SU-DHL-6 (cell line): ENCODE data around the gene ADIPOR1.

ENCODE experiments used
- H2AFZ ChIP-seq: fragments of 200-600 bp; sonication (generic); 2 replicates; pipeline ENCODE4 v1.6.1; 2014; ENCODE audit warnings: low read depth, mild to moderate bottlenecking, moderate library complexity, mixed read lengths, antibody characterized with exemption, low read length; ENCODE audit not compliant: severe bottlenecking
- H3F3A ChIP-seq: fragments of 200-600 bp; shearing (Covaris generic); 2 replicates; pipeline ENCODE4 v1.6.0; 2016; ENCODE audit warnings: antibody characterized with exemption, mild to moderate bottlenecking; ENCODE audit not compliant: insufficient read depth
- H3K27ac ChIP-seq: fragments of 200-600 bp; sonication (generic); 2 replicates; pipeline ENCODE4 v1.5.1; 2016; ENCODE audit warnings: low read depth, mild to moderate bottlenecking, low read length, moderate library complexity, mixed read lengths
- H3K27me3 ChIP-seq: fragments of 200-600 bp; sonication (generic), shearing (Covaris generic); 2 replicates; pipeline ENCODE4 v1.6.0; 2014; ENCODE audit warnings: mild to moderate bottlenecking, low read length
- H3K36me3 ChIP-seq: fragments of 200-600 bp; sonication (generic); 2 replicates; pipeline ENCODE4 v1.6.1; 2014; ENCODE audit warnings: mild to moderate bottlenecking, low read length, mixed read lengths
- H3K4me2 ChIP-seq: fragments of 300-600, 200-600 bp; shearing (Covaris generic), sonication (generic); 2 replicates; pipeline ENCODE4 v1.6.0; 2014; ENCODE audit warnings: low read length, low read depth, mild to moderate bottlenecking; ENCODE audit not compliant: poor library complexity, severe bottlenecking
- H3K4me3 ChIP-seq: fragments of 200-600 bp; sonication (generic); 2 replicates; pipeline ENCODE4 v1.5.1; 2014; ENCODE audit warnings: antibody characterized with exemption, low read length, mild to moderate bottlenecking, mixed read lengths; ENCODE audit not compliant: insufficient read depth, poor library complexity, severe bottlenecking
- H3K79me2 ChIP-seq: fragments of 200-600 bp; sonication (generic); 2 replicates; pipeline ENCODE4 v1.6.1; 2014; ENCODE audit warnings: mild to moderate bottlenecking, low read length, moderate library complexity; ENCODE audit not compliant: insufficient read depth
- H3K9ac ChIP-seq: fragments of 200-600 bp; sonication (generic); 2 replicates; pipeline ENCODE4 v1.7.0; 2014; ENCODE audit warnings: mild to moderate bottlenecking, low read length
- H3K9me2 ChIP-seq: fragments of 200-600 bp; sonication (generic); replicated peaks from 2 replicates; pipeline ENCODE4 v1.6.1; 2014; ENCODE audit warnings: low read length; ENCODE audit not compliant: insufficient read depth
- H3K9me3 ChIP-seq: fragments of 200-600 bp; sonication (generic); 2 replicates; pipeline ENCODE4 v1.6.1; 2014; ENCODE audit warnings: low read length, mixed read lengths; ENCODE audit not compliant: insufficient read depth
- H4K20me1 ChIP-seq: fragments of 200-600 bp; sonication (generic); 2 replicates; pipeline ENCODE4 v1.6.1; 2014; ENCODE audit warnings: low read depth, mild to moderate bottlenecking, antibody characterized with exemption, low read length, moderate library complexity, mixed read lengths
- CTCF ChIP-seq: fragments of 200-600 bp; sonication (generic); IDR thresholded peaks from one replicate; pipeline ENCODE4 v1.5.1; 2017; ENCODE audit warnings: antibody characterized with exemption, mild to moderate bottlenecking, low read length, moderate library complexity; ENCODE audit not compliant: insufficient read depth, poor library complexity, severe bottlenecking
- EZH2phosphoT487 ChIP-seq: fragments of 200-600 bp; sonication (generic), shearing (Covaris generic); conservative IDR thresholded peaks from 2 replicates; pipeline ENCODE4 v1.6.1; 2018; ENCODE audit warnings: mild to moderate bottlenecking, antibody characterized with exemption, low read length, moderate library complexity, mixed read lengths

ADIPOR1 gene

DNA sequence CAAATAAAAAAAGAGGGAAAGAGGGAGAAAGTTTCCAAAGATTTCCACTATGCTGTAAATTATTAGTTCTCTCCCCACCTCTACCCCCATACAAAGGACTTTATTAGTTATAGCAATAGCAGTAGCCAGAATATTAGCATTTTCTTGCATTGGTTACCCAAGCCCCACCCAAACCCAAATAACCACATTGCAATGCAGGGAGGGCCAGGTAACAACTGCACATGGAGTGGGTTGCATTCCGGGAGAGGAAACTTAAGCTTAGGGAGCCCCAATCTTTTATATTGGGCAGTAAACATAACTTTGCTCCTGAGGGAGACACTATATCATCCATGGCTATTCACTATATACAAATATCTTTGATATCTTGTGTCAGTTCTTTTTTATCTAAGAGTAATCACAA is 6.0 kb downstream of the ADIPOR1 start:
- no peak for TF ChIP-seq EZH2phosphoT487
- no peak for TF ChIP-seq CTCF
- Histone ChIP-seq H3K4me2 (no peak overlapping the region), H3K9ac (no peak overlapping the region), H3K27ac (no peak overlapping the region), H2AFZ (no peak overlapping the region), H3K4me3 (no peak overlapping the region), H4K20me1 (no peaks in the 10 kb centered on the region), H3F3A (no peaks in the 10 kb centered on the region), H3K27me3 (no peaks in the 10 kb centered on the region), H3K9me2 (no peaks in the 10 kb centered on the region), H3K36me3 (peaks cover 3% of the 10 kb centered on the region; the same call in 1 of the 2 replicates), H3K9me3 (no peaks in the 10 kb centered on the region), H3K79me2 (peaks cover 57% of the 10 kb centered on the region)

GRCh38 chr1:202951437-202951836 is 6.7 kb downstream of the ADIPOR1 start:
- Histone ChIP-seq H3K36me3 (peaks cover 3% of the 10 kb centered on the region; the same call in 1 of the 2 replicates), H3K79me2 (peaks cover 51% of the 10 kb centered on the region)
- TF ChIP-seq CTCF = no peak

GRCh38 chr1:202945483-202945882 is 12.6 kb downstream of the ADIPOR1 start:
- Histone ChIP-seq H3K4me2 (no peak overlapping the region), H3F3A (no peaks in the 10 kb centered on the region), H2AFZ (no peak overlapping the region), H3K27me3 (no peaks in the 10 kb centered on the region), H3K9me3 (no peaks in the 10 kb centered on the region), H3K9ac (no peak overlapping the region), H3K9me2 (no peaks in the 10 kb centered on the region), H3K27ac (no peak overlapping the region), H3K79me2 (no peaks in the 10 kb centered on the region), H3K4me3 (no peak overlapping the region), H3K36me3 (peaks cover 27% of the 10 kb centered on the region; the same call in 1 of the 2 replicates), H4K20me1 (no peaks in the 10 kb centered on the region)
- no peak for TF ChIP-seq EZH2phosphoT487
- no peak for TF ChIP-seq CTCF

More at GRCh38 chr1:202951437-202951836, 6.7 kb downstream of the ADIPOR1 start:
- H3K9ac ChIP-seq = no peak overlapping the region
- H4K20me1 ChIP-seq = no peaks in the 10 kb centered on the region
- no peaks in the 10 kb centered on the region for H3K9me2 ChIP-seq
- no peak overlapping the region for H3K4me3 ChIP-seq
- H2AFZ ChIP-seq = no peak overlapping the region
- H3K9me3 ChIP-seq = no peaks in the 10 kb centered on the region
- H3K4me2 ChIP-seq = no peak overlapping the region
- no peak overlapping the region for H3K27ac ChIP-seq
- no peaks in the 10 kb centered on the region for H3F3A ChIP-seq
- H3K27me3 ChIP-seq = no peaks in the 10 kb centered on the region

DNA sequence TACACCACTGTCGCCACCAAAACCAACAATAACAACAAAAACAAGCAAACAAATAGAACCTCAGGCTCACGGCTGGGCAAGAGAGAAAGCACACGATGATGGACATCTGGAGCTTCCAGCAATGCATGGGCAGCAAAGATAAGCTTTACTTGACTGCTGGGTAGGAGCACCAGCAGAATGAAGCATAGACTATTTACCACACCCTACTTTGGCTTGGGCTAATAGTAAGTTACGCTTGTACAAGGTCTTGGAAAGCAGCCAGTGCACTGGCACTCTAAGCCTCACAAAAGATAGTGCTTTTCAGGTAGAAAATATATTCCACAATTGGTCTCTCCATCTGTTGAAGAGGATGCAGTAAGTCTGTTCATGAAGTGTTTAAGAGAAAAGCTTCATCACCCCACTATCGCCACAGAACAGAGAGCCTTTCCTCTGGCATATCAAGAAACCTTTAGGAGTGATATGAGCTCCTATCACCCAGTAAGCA is 13.6 kb downstream of the ADIPOR1 start:
- TF ChIP-seq EZH2phosphoT487 = no peak
- no peak overlapping the region for H3K27ac ChIP-seq
- no peak overlapping the region for H3K4me3 ChIP-seq
- H4K20me1 ChIP-seq = no peaks in the 10 kb centered on the region
- H3K79me2 ChIP-seq = no peaks in the 10 kb centered on the region
- H3F3A ChIP-seq = no peaks in the 10 kb centered on the region
- peaks cover 29% of the 10 kb centered on the region; the same call in 1 of the 2 replicates for H3K36me3 ChIP-seq
- no peak overlapping the region for H2AFZ ChIP-seq
- H3K4me2 ChIP-seq = no peak overlapping the region
- no peaks in the 10 kb centered on the region for H3K9me3 ChIP-seq
- H3K27me3 ChIP-seq = no peaks in the 10 kb centered on the region
- H3K9ac ChIP-seq = no peak overlapping the region
- H3K9me2 ChIP-seq = no peaks in the 10 kb centered on the region
